Activated naive CD4-positive, alpha-beta T cell treated with anti-CD3 and anti-CD28 coated beads, Interleukin-2, amount 10 ng/mL, durations not matched to agents 7 days and 5 days (primary cell): ENCODE data around the gene ATXN2L.
"Not testable (repeated sequence)": the region's sequence is repeated elsewhere in the genome, so short reads cannot be mapped to it uniquely, and the experiment has no call there.

Experiments used
- CTCF ChIA-PET: fragments of 350-600 bp; sonication (Branson Sonifier 250); formaldehyde crosslinking; loops from one replicate; lab custom pipeline; 2021; ENCODE audit warnings: antibody characterized with exemption; lab: Charles Lee
- DNase-seq: peaks from one replicate; pipeline ENCODE4 v3.0.0-alpha.2; 2020
- H3K27ac Mint-ChIP-seq: one replicate; pipeline ENCODE4 v1.8.0; 2021; ENCODE audit warnings: mild to moderate bottlenecking, moderate library complexity, mixed read lengths
- H3K27me3 Mint-ChIP-seq: one replicate; pipeline ENCODE4 v1.8.0; 2021; ENCODE audit warnings: mild to moderate bottlenecking, mixed read lengths
- H3K36me3 Mint-ChIP-seq: one replicate; pipeline ENCODE4 v1.8.0; 2021; ENCODE audit warnings: mixed read lengths
- H3K4me1 Mint-ChIP-seq: one replicate; pipeline ENCODE4 v1.8.0; 2021; ENCODE audit warnings: mixed read lengths
- H3K4me3 Mint-ChIP-seq: one replicate; pipeline ENCODE4 v1.8.0; 2021; ENCODE audit warnings: mild to moderate bottlenecking, moderate library complexity, mixed read lengths
- H3K9me3 Mint-ChIP-seq: one replicate; pipeline ENCODE4 v1.8.0; 2021; ENCODE audit warnings: mixed read lengths

ATXN2L gene, protein sequence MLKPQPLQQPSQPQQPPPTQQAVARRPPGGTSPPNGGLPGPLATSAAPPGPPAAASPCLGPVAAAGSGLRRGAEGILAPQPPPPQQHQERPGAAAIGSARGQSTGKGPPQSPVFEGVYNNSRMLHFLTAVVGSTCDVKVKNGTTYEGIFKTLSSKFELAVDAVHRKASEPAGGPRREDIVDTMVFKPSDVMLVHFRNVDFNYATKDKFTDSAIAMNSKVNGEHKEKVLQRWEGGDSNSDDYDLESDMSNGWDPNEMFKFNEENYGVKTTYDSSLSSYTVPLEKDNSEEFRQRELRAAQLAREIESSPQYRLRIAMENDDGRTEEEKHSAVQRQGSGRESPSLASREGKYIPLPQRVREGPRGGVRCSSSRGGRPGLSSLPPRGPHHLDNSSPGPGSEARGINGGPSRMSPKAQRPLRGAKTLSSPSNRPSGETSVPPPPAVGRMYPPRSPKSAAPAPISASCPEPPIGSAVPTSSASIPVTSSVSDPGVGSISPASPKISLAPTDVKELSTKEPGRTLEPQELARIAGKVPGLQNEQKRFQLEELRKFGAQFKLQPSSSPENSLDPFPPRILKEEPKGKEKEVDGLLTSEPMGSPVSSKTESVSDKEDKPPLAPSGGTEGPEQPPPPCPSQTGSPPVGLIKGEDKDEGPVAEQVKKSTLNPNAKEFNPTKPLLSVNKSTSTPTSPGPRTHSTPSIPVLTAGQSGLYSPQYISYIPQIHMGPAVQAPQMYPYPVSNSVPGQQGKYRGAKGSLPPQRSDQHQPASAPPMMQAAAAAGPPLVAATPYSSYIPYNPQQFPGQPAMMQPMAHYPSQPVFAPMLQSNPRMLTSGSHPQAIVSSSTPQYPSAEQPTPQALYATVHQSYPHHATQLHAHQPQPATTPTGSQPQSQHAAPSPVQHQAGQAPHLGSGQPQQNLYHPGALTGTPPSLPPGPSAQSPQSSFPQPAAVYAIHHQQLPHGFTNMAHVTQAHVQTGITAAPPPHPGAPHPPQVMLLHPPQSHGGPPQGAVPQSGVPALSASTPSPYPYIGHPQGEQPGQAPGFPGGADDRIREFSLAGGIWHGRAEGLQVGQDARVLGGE

DNA sequence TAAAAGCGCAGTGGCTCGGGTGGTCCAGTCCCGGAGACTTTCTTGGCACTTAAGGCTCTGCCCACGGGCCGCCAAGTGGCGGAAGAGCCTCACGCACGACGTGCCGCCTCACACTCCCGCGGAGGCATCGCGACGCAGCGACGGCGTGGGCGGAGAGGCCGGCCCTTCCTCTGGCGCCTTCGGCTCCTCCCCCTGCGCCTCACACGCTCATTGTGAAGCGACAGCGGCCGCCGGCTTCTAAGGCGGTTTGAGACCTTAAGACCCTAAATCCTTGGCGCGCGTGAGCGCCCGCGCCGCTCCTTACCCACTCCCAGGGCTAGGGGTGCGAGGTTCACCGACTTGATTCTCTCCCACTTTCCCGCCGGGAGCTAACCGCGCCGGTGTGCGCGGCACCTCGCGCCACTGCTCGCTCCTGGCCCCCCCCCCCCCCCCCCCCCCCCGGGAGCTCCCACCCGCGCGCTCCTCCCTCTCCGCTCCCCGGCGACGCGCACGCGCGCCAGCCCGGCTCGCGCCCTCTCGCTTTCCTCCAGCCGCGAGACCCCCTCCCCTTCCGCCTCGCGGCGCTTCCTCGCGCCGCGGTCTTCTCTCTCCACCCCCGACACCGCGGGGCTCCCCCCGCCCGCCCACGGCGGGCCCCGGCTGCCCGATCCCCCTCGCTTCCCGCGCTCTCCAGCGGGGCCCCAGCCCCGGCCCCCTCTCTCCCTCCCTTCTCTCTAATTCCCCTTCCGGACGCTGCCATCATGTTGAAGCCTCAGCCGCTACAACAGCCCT lies at the start of gene ATXN2L:
TSS of gene ATXN2L (plus strand) at position 480 of the 771 bp plus-strand sequence. CDS start at position 741, 261 bp downstream.
- DNase-seq, result peak; percentile 94
- Mint-ChIP-seq H3K36me3 (peaks cover 48% of the 10 kb centered on the region), H3K4me1 (peaks cover 43% of the 10 kb centered on the region), H3K9me3 (no peaks in the 10 kb centered on the region), H3K4me3 (peak within 1 kb of the TSS; percentile 95), H3K27me3 (peaks cover 4% of the 10 kb centered on the region), H3K27ac (peak within 1 kb of the TSS; percentile 98)
- CTCF ChIA-PET, result interaction anchor here (1.4 kb wide), 1 partner anchor 123 kb away, joined by 4 read pairs; no protein-coding TSS in a partner anchor

DNA sequence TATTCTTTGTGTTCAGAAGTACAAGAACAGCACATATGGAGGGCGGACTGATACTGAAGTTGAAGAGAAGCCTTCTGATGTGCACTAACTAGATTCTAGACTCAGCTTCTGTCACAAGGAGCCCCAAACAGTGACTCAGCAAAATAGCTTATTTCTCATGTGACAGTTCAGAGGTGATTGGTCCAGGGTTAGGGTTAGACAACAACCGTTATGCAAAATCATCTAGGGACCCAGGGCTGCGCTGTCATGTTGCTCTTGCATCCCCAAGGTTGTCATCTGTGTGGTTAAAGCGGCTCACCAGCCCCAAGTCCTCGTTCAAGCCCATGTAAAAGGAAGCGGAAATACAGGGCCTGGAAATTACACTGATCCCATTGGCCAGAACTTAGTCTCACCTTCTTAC lies 41.1 kb upstream of the ATXN2L start:
- DNase-seq, H3K36me3 Mint-ChIP-seq, H3K27ac Mint-ChIP-seq, H3K4me3 Mint-ChIP-seq, H3K9me3 Mint-ChIP-seq, CTCF ChIA-PET, H3K27me3 Mint-ChIP-seq, H3K4me1 Mint-ChIP-seq: not testable (repeated sequence)

DNA sequence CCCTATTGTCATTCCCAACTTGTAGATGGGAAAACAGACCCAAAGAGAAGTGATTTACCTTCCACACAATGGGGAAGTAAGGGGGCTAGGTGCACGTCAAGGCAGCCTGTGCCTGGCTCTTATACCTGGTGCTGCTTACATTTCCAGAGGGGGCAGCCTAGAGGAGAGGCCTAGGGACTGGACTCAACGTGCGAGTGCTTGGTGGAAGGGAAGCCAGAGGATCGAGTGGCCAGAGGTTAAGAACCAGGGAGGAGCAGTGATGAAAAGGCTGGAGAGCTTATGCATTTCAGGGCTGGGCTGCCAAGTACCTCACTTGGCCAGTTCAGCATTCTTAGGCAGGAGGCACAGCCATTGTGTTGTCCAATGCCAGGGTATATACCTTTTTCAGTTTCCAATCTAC lies 40.4 kb upstream of the ATXN2L start:
- H3K4me1 Mint-ChIP-seq, H3K27me3 Mint-ChIP-seq, DNase-seq, H3K36me3 Mint-ChIP-seq, H3K27ac Mint-ChIP-seq, H3K4me3 Mint-ChIP-seq, CTCF ChIA-PET, H3K9me3 Mint-ChIP-seq: not testable (repeated sequence)

DNA sequence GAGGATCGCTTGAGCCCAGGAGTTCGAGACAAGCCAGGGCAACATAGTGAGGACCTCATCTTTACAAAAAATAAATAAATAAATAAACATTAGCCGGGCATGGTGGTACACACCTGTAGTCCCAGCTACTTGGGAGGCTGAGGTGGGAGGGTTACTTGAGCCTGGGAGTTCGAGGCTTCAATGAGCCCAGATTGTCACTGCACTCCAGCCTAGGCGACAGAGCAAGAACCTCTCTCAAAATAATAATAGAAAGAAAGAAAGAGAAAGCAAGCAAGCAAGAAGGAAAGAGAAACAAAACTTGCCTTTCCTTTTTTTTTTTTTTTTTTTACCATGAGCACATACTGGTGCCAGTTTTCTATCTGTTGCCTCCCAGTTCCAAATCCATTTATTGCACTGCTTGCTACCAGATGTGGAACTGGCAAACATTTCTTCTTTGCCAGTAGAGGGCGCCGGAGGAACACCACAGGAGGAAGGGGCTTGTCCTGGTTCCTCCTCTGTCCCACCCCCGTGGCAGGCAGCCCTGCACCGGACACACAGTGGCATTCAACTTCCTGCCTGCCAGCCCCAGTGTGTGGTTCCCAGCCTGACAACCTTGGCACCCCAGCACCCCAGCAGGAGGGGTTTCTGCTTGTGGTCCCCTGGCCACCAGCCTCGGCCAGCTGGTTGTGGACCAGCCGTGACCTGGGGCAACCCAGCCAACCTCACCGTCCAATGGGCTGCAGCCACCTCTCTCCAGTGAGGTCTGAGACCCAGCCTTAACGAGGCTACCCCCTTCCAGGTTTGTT lies 20.4 kb upstream of the ATXN2L start:
- CTCF ChIA-PET, H3K27me3 Mint-ChIP-seq, H3K4me1 Mint-ChIP-seq, H3K9me3 Mint-ChIP-seq, H3K36me3 Mint-ChIP-seq: not testable (repeated sequence)
- Mint-ChIP-seq H3K4me3 (peak overlapping the region; percentile 70), H3K27ac (peak overlapping the region; percentile 70)
- DNase-seq, result peak; percentile 76

DNA sequence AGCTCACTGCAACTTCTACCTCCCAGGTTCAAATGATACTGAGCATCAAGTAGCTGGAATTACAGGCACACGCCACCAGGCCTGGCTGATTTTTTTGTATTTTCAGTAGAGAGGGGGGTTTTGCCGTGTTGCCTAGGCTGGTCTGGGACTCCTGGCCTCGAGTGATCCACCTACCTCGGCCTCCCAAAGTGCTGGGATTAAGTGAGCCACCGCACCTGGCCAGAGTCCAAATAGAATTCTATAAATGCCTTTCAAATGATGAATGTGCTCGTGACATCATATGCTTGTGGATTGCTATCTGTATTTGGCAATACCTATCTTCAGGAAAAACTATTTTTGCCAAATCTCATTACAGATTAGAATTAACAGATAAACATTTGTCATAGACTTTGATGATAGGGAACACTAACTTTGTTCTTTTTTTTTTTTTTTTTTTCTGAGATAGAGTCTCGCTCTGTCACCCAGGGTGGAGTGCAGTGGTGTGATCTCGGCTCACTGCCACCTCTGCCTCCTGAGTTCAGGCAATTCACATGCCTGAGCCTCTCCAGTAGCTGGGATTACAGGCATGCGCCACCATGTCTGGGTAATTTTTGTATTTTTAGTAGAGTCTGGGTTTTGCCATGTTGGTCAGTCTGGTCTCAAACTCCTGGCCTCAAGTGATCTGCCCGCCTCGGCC lies 15.2 kb upstream of the ATXN2L start:
- H3K4me1 Mint-ChIP-seq, H3K9me3 Mint-ChIP-seq, DNase-seq, CTCF ChIA-PET, H3K27me3 Mint-ChIP-seq, H3K4me3 Mint-ChIP-seq, H3K36me3 Mint-ChIP-seq, H3K27ac Mint-ChIP-seq: not testable (repeated sequence)

DNA sequence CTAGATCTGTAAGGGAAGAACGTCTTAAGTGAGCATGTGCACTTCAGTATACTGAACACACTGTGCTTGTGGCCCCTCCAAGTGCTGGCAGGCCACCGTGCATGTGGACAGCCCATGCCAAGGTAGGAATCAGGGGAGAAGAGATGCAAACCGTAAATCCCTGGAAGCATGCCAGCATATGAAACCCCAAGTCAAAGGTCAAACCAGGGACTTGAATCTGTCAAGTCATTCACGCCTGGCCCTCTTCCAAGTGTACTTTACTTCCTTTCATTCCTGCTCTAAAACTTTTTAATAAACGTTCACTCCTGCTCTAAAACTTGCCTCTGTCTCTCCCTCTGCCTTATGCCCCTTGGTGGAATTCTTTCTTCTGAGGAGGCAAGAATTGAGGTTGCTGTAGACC lies 2.8 kb upstream of the ATXN2L start:
- CTCF ChIA-PET, result no interaction called here
- H3K9me3 Mint-ChIP-seq, result peaks cover 3% of the 10 kb centered on the region
- no peak overlapping the region for H3K27ac Mint-ChIP-seq
- DNase-seq, result no peak
- H3K36me3 Mint-ChIP-seq, result peaks cover 25% of the 10 kb centered on the region
- peaks cover 24% of the 10 kb centered on the region for H3K4me1 Mint-ChIP-seq
- no peak overlapping the region for H3K4me3 Mint-ChIP-seq
- H3K27me3 Mint-ChIP-seq, result peaks cover 4% of the 10 kb centered on the region

DNA sequence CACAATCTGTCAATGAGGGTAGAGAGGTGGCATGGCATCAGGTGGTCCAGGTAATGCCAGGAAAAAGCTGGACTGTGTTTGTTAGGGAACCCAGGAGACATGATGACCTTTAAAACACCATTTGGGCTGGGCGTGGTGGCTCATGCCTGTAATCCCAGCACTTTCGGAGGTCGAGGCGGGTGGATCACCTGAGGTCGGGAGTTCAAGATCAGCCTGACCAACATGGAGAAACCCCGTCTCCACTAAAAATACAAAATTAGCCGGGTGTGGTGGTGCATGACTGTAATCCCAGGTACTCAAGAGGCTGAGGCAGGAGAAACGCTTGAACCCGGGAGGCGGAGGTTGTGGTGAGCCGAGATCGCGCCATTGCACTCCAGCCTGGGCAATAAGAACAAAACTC lies 2.3 kb upstream of the ATXN2L start:
- Mint-ChIP-seq H3K36me3 (peaks cover 30% of the 10 kb centered on the region), H3K4me1 (peaks cover 30% of the 10 kb centered on the region), H3K27ac (peak overlapping the region; percentile 42)
- H3K9me3 Mint-ChIP-seq, CTCF ChIA-PET, DNase-seq, H3K4me3 Mint-ChIP-seq, H3K27me3 Mint-ChIP-seq: not testable (repeated sequence)

DNA sequence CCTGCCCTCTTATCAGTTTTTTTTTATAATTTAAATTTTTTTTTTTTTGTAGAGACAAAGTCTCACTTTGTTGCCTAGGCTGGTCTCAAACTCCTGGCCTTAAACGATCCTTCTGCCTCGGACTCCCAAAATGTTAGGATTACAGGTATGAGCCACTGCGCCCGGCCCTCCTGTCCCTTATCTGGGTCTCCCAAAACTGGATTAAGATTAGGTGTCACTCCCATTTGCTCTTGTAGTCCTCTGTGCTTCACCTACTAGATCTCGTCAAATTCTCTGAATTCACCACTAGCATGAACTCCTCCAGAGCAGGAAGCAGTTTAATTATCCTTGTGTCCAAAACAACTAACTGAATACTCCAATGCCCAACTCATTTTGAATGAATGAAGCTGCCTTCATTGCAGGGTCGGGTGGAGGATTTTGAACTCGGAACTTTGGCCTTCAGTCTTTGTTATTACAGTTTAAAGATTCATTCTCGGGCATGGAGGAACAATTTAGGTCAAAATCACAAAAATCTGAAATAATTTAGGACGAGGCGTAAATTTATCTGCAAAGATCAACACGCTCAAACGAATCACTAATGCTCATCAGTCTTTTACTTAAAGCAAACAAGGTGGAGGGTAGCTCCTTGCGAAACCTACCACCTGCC lies 802 bp upstream of the ATXN2L start:
- H3K27ac Mint-ChIP-seq, result peak overlapping the region; percentile 87
- H3K36me3 Mint-ChIP-seq, result peaks cover 41% of the 10 kb centered on the region
- DNase-seq, result no peak
- CTCF ChIA-PET, result interaction anchor here (1.4 kb wide), 1 partner anchor 123 kb away, joined by 4 read pairs; no protein-coding TSS in a partner anchor
- H3K4me1 Mint-ChIP-seq, result peaks cover 43% of the 10 kb centered on the region
- no peaks in the 10 kb centered on the region for H3K9me3 Mint-ChIP-seq
- H3K27me3 Mint-ChIP-seq, result peaks cover 4% of the 10 kb centered on the region
- peak overlapping the region; percentile 82 for H3K4me3 Mint-ChIP-seq

DNA sequence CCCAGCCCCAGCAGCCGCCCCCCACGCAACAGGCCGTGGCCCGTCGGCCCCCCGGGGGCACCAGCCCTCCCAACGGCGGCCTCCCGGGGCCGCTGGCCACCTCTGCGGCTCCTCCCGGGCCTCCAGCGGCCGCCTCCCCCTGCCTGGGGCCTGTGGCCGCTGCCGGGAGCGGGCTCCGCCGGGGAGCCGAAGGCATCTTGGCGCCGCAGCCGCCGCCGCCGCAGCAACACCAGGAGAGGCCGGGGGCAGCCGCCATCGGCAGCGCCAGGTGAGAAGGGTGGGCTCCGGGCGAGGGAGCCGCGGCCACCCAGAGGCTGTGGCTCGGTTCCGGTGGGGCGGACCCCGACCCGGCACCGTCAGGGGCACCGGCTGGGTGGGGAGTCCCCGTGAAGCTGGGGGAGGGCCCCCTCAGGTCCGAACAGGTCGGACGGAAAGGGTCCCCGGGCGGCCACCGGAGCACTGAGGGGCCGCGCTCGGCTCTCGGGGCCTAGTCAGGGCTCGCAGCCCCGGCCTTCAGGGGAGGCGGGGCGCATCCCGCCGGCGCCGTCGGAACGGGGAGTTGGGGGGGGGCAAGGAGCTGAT lies 583 bp downstream of the ATXN2L start:
- Mint-ChIP-seq H3K36me3 (peaks cover 53% of the 10 kb centered on the region), H3K27me3 (peaks cover 4% of the 10 kb centered on the region), H3K9me3 (no peaks in the 10 kb centered on the region), H3K27ac (peak overlapping the region; percentile 98), H3K4me1 (peaks cover 47% of the 10 kb centered on the region), H3K4me3 (peak overlapping the region; percentile 95)
- DNase-seq, result no peak
- CTCF ChIA-PET, result interaction anchor here (1.4 kb wide), 1 partner anchor 122 kb away, joined by 4 read pairs; no protein-coding TSS in a partner anchor

DNA sequence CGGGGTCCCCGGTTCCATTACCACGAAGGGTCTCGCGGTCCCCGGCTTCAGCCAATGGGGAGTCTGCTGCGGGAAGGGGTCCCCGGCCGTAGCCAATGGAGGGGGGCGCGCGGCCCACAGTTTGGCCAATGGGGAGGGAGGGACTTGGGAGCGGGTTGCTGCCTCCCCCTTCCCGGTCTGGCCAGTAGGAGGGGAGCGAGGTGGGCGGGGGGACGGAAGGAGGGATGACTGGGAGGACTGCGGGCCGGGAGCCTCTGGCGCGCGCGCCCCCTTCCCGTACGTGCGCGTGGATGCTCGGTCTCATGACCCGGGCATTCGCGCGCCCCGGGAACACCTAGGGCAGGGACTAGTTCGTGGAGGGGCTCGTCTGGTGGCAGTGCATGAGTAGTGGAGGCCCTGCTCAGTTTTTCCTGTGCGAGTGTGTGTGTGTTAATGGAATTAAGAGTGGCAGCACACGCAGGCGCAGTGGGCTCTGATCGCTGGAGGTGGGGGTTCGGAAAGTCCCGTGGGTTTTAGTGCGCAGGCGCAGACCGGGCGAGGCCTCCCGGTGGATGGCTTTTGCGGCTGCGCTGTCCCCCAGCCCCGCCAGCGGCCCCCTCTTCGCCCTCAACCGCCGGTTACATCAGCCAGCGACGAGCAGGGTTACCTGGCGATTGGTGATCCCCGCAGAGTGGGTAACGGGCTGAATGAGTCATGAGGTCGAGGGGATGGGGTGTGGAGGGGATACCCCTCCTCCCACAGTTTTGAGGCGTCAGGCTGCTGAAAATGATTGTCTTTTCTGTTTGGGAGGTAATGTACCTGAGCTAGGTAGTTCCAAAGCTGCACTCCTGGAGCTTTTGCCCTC lies 1.3 kb downstream of the ATXN2L start:
- DNase-seq, result peak; percentile 98
- Mint-ChIP-seq H3K9me3 (no peaks in the 10 kb centered on the region), H3K4me3 (peak overlapping the region; percentile 95), H3K4me1 (peaks cover 47% of the 10 kb centered on the region), H3K27me3 (peaks cover 4% of the 10 kb centered on the region), H3K36me3 (peaks cover 55% of the 10 kb centered on the region), H3K27ac (peak overlapping the region; percentile 98)
- CTCF ChIA-PET, result no interaction called here

DNA sequence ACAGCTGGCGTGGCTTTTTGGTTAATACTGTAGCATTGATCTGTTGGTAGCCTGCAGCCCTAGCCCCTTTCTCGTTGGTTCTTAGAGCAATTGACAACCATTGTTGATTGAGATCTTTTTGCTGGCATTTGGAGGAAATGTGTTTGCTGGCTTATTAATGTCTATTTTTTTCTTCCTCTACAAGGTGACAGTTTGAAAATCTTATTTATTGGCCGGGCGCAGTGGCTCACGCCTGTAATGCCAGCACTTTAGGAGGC lies 1.8 kb downstream of the ATXN2L start:
- Mint-ChIP-seq H3K4me1 (peaks cover 47% of the 10 kb centered on the region), H3K4me3 (peak overlapping the region; percentile 95), H3K27ac (peak overlapping the region; percentile 98), H3K9me3 (no peaks in the 10 kb centered on the region), H3K27me3 (peaks cover 4% of the 10 kb centered on the region), H3K36me3 (peaks cover 59% of the 10 kb centered on the region)
- DNase-seq, result no peak
- CTCF ChIA-PET, result no interaction called here
